GM21825 (cell line): ENCODE measurements around the gene XPNPEP1.

Source experiments
- ATAC-seq: cut with Tn5 transposase; IDR thresholded peaks from one replicate; pipeline ENCODE4 v1.9.1; 2021; ENCODE audit warnings: mild to moderate bottlenecking, moderate library complexity; ENCODE audit not compliant: unreplicated experiment

XPNPEP1 gene

GRCh38 chr10:109952526-109952925, 29.2 kb upstream of the XPNPEP1 start:
- no peak for ATAC-seq

GRCh38 chr10:109947111-109947920, 24.0 kb upstream of the XPNPEP1 start:
- no peak for ATAC-seq

- ATAC-seq, result no peak
Observed at GRCh38 chr10:109946680-109947079, 23.4 kb upstream of the XPNPEP1 start.

- no peak for ATAC-seq
Observed at GRCh38 chr10:109945473-109946177, 22.3 kb upstream of the XPNPEP1 start.

GRCh38 chr10:109944613-109945012, 21.3 kb upstream of the XPNPEP1 start:
- ATAC-seq, result no peak

GRCh38 chr10:109941236-109941862, 18.0 kb upstream of the XPNPEP1 start:
- no peak for ATAC-seq

- no peak for ATAC-seq
Observed at GRCh38 chr10:109940553-109940952, 17.2 kb upstream of the XPNPEP1 start.

- no peak for ATAC-seq
Observed at GRCh38 chr10:109940117-109940516, 16.8 kb upstream of the XPNPEP1 start.

GRCh38 chr10:109939315-109939961, 16.1 kb upstream of the XPNPEP1 start:
- no peak for ATAC-seq

- ATAC-seq, result no peak
Observed at GRCh38 chr10:109937460-109938065, 14.3 kb upstream of the XPNPEP1 start.

GRCh38 chr10:109934958-109935793, 11.9 kb upstream of the XPNPEP1 start:
- no peak for ATAC-seq

GRCh38 chr10:109933984-109934565, 10.8 kb upstream of the XPNPEP1 start:
- no peak for ATAC-seq

- ATAC-seq, result no peak
Observed at GRCh38 chr10:109932968-109933367, 9.7 kb upstream of the XPNPEP1 start.

GRCh38 chr10:109932391-109932790, 9.1 kb upstream of the XPNPEP1 start:
- no peak for ATAC-seq

- no peak for ATAC-seq
Observed at GRCh38 chr10:109931163-109931562, 7.9 kb upstream of the XPNPEP1 start.

GRCh38 chr10:109929501-109930219, 6.3 kb upstream of the XPNPEP1 start:
- ATAC-seq, result no peak

- no peak for ATAC-seq
Observed at GRCh38 chr10:109928475-109928891, 5.2 kb upstream of the XPNPEP1 start.

- no peak for ATAC-seq
Observed at GRCh38 chr10:109926825-109927224, 3.5 kb upstream of the XPNPEP1 start.
